Activated CD8-positive, alpha-beta T cell treated with anti-CD3 and anti-CD28 coated beads for 36 hours (primary cell): ENCODE measurements around the gene CISTR. TPM values are rescaled to one million over a fixed set of nuclear protein-coding genes. Genes with fewer than 3 reads are reported as not detected.
A peak's percentile ranks its signal among the peaks of the same experiment; 100 is the strongest.

Experiments used
- ATAC-seq: fragments of 200-7000 bp; cut with Tn5 transposase; one replicate; pipeline ENCODE4 v1.10.0; 2021; ENCODE audit warnings: mild to moderate bottlenecking, moderate library complexity
- CTCF ChIA-PET: fragments of 350-600 bp; sonication (Branson Sonifier 250); formaldehyde crosslinking; loops from one replicate; lab custom pipeline; 2021; ENCODE audit warnings: antibody characterized with exemption; lab: Charles Lee
- POLR2A ChIA-PET: fragments of 350-600 bp; sonication (Branson Sonifier 250); formaldehyde crosslinking; loops from one replicate; lab custom pipeline; 2021; ENCODE audit warnings: antibody characterized with exemption; lab: Charles Lee
- DNase-seq: peaks from one replicate; pipeline ENCODE4 v3.0.0-alpha.2; 2020
- H3K27ac Mint-ChIP-seq: one replicate; pipeline ENCODE4 v1.8.0; 2021; ENCODE audit warnings: mild to moderate bottlenecking, mixed read lengths
- H3K27me3 Mint-ChIP-seq: one replicate; pipeline ENCODE4 v1.8.0; 2021; ENCODE audit warnings: mixed read lengths
- H3K36me3 Mint-ChIP-seq: one replicate; pipeline ENCODE4 v1.8.0; 2021; ENCODE audit warnings: low read depth, mixed read lengths
- H3K4me1 Mint-ChIP-seq: one replicate; pipeline ENCODE4 v1.8.0; 2021; ENCODE audit warnings: low read depth, mixed read lengths
- H3K4me3 Mint-ChIP-seq: one replicate; pipeline ENCODE4 v1.8.0; 2021; ENCODE audit warnings: mild to moderate bottlenecking, moderate library complexity, mixed read lengths
- H3K9me3 Mint-ChIP-seq: one replicate; pipeline ENCODE4 v1.8.0; 2021; ENCODE audit warnings: mixed read lengths
- CTCF ChIP-seq: fragments of 200-600 bp; IDR thresholded peaks from one replicate; pipeline ENCODE4 v1.8.0; 2022; ENCODE audit warnings: antibody characterized with exemption, mild to moderate bottlenecking
- intact Hi-C: fragments of 100-400 bp; cut with micrococcal nuclease; formaldehyde crosslinking; loops from one replicate; pipeline ENCODE4 v1.10.0; 2022
- total RNA-seq, 2 experiments: library from RNA; stranded (reverse); gene quantifications; one replicate each; pipeline ENCODE4 v1.2.3, GENCODE V29; 2021

CISTR gene
- total RNA-seq, 2 experiments from 2014 or later = not detected

GRCh38 chr12:53703756-53704155 is 48.0 kb downstream of the CISTR start:
- ChIA-PET POLR2A (no interaction called here), CTCF (interaction anchor here (0.7 to 10.0 kb wide), 4 partner anchors 10 to 57 kb away, joined by 5 to 309 read pairs (median 13); no protein-coding TSS in a partner anchor)
- peaks cover 54% of the 10 kb centered on the region for H3K27me3 Mint-ChIP-seq
- H3K27ac Mint-ChIP-seq = no peak overlapping the region
- intact Hi-C loops = loop anchor here (2.0 kb wide), 1 partner anchor 43 kb away; no protein-coding TSS in a partner anchor
- no peaks in the 10 kb centered on the region for H3K9me3 Mint-ChIP-seq
- H3K36me3 Mint-ChIP-seq = no peaks in the 10 kb centered on the region
- H3K4me3 Mint-ChIP-seq = no peak overlapping the region
- no peak for TF ChIP-seq CTCF
- DNase-seq = no peak
- H3K4me1 Mint-ChIP-seq = no peaks in the 10 kb centered on the region
- no peak for ATAC-seq

- no peak overlapping the region for H3K4me3 Mint-ChIP-seq
- H3K27ac Mint-ChIP-seq = no peak overlapping the region
- no peaks in the 10 kb centered on the region for H3K36me3 Mint-ChIP-seq
- TF ChIP-seq CTCF = peak; percentile 93
- DNase-seq (peak; percentile 86), ATAC-seq (peak; percentile 96)
- peaks cover 71% of the 10 kb centered on the region for H3K27me3 Mint-ChIP-seq
- ChIA-PET POLR2A (interaction anchor here (0.8 to 1.0 kb wide), 2 partner anchors 26 to 42 kb away, joined by 3 to 4 read pairs; no protein-coding TSS in a partner anchor), CTCF (interaction anchor here (0.6 to 10.0 kb wide), 35 partner anchors 9 to 284 kb away, joined by 3 to 309 read pairs (median 4); partner anchors contain the start of genes ATP5MC2, CALCOCO1 and HOXC10)
- intact Hi-C loops = loop anchor here (2.0 kb wide), 1 partner anchor 45 kb away; no protein-coding TSS in a partner anchor
- H3K4me1 Mint-ChIP-seq = peaks cover 3% of the 10 kb centered on the region
- H3K9me3 Mint-ChIP-seq = no peaks in the 10 kb centered on the region
Observed at GRCh38 chr12:53701518-53702264, 50.1 kb downstream of the CISTR start.

GRCh38 chr12:53700567-53700966 is 51.2 kb downstream of the CISTR start:
- POLR2A ChIA-PET = no interaction called here
- peaks cover 13% of the 10 kb centered on the region for H3K4me1 Mint-ChIP-seq
- H3K4me3 Mint-ChIP-seq = no peak overlapping the region
- CTCF ChIA-PET = interaction anchor here (0.8 to 18.9 kb wide), 10 partner anchors 16 to 157 kb away, joined by 3 to 361 read pairs (median 4); partner anchors contain the start of genes ATP5MC2 and CISTR
- no peak for DNase-seq
- no peaks in the 10 kb centered on the region for H3K36me3 Mint-ChIP-seq
- H3K27me3 Mint-ChIP-seq = peaks cover 75% of the 10 kb centered on the region
- TF ChIP-seq CTCF = no peak
- intact Hi-C loops = no loop called here
- H3K27ac Mint-ChIP-seq = no peak overlapping the region
- H3K9me3 Mint-ChIP-seq = no peaks in the 10 kb centered on the region
- no peak for ATAC-seq

DNA sequence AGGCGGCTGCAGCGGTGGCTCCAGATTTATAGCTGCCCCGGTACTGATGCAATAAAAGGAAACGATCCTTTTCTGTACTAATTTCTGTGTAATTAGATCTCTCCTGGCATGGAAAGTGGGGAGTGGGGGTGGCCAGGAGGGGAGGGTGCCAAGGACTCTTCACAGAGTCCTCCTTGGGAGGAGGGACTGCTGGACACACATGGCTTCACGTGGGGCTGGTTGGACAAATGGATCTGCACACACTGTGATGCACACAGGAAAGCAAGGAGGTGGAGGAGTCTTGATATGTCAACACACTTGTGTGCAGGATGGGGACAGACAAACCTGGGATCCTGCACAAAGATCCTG is 52.1 kb downstream of the CISTR start:
- no peak for ATAC-seq
- peaks cover 20% of the 10 kb centered on the region for H3K4me1 Mint-ChIP-seq
- POLR2A ChIA-PET = no interaction called here
- intact Hi-C loops = no loop called here
- no peak for TF ChIP-seq CTCF
- CTCF ChIA-PET = interaction anchor here (0.9 to 18.9 kb wide), 12 partner anchors 10 to 156 kb away, joined by 3 to 361 read pairs (median 4); partner anchors contain the start of genes ATP5MC2 and CISTR
- no peaks in the 10 kb centered on the region for H3K36me3 Mint-ChIP-seq
- H3K27ac Mint-ChIP-seq = no peak overlapping the region
- DNase-seq = no peak
- no peaks in the 10 kb centered on the region for H3K9me3 Mint-ChIP-seq
- peaks cover 82% of the 10 kb centered on the region for H3K27me3 Mint-ChIP-seq
- no peak overlapping the region for H3K4me3 Mint-ChIP-seq
